ENCODE results near the gene SERAC1.
"Not testable (repeated sequence)": the region's sequence is repeated elsewhere in the genome, so short reads cannot be mapped to it uniquely, and the experiment has no call there.

Gene SERAC1

GRCh38 chr6:158168040-158168289, at the start of gene SERAC1:
TSS of gene SERAC1 (minus strand) at chr6:158168262. CDS start at chr6:158158363, 9,899 bp downstream.
- DNase-seq: no peak

GRCh38 chr6:158213925-158214674, 46.0 kb upstream of the SERAC1 start:
- no peak for DNase-seq

- no peak for DNase-seq
These were observed 43.4 kb upstream of the SERAC1 start for GRCh38 chr6:158211273-158212055.

- not testable (repeated sequence) for DNase-seq
These were observed 41.7 kb upstream of the SERAC1 start for GRCh38 chr6:158209582-158210333.

GRCh38 chr6:158208226-158209030, 40.4 kb upstream of the SERAC1 start:
- DNase-seq: not testable (repeated sequence)

GRCh38 chr6:158207422-158207788, 39.3 kb upstream of the SERAC1 start:
- DNase-seq: no peak

- DNase-seq: no peak
These were observed 38.8 kb upstream of the SERAC1 start for GRCh38 chr6:158206740-158207421.

GRCh38 chr6:158205169-158205944, 37.3 kb upstream of the SERAC1 start:
- no peak for DNase-seq

GRCh38 chr6:158198461-158198860, 30.4 kb upstream of the SERAC1 start:
- DNase-seq: no peak

DNA sequence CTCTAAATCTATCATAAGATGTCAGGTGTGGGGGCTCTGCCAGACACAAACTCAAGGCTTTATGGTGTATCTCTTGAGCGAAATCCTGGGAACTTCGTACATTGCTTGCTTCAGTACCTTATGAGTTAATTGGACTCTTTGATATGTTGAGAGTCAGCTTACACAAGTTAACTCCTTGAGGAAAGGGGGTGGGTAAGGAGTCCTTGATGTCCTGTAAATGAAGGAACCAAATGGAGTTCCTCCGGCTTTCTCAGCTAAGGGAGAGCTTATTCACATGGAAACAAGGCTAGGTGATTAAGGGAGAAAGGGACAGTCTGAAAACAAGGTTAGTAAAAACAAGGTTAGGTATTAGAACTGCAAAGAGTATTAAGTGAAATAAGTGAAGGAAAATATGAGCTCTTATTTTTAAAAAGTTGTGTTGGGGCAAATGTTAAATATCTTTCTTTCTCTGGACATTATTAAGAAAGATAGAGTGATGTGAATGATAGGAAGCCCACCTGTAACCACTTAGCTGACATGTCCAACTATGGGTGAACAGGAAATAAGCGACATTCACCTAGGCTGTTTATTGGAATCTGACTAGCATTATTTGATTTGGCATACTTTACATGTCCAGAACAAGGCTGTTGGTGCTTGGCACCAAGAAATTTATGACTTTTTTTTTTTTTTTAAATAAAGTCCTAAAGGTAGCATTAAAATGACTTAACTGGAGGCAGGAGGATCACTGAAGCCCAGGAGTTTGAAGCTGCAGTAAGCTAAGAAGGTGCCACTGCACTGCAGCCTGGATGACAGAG, 26.6 kb upstream of the SERAC1 start:
- DNase-seq: no peak

DNA sequence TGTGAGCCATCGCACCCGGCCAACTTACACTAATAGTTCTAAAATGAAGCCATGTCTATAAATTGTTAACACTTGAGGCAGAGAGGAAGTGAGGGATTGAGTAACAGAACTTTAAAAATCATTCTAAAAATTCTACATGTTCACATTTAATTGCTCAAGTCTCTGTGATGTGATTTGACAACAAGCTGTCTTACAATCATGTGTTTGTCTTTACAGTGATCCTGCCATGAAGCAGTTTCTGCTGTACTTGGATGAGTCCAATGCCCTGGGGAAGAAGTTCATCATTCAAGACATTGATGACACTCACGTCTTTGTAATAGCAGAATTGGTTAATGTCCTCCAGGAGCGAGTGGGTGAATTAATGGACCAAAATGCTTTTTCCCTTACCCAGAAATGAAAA, 23.7 kb upstream of the SERAC1 start:
- DNase-seq: no peak

DNA sequence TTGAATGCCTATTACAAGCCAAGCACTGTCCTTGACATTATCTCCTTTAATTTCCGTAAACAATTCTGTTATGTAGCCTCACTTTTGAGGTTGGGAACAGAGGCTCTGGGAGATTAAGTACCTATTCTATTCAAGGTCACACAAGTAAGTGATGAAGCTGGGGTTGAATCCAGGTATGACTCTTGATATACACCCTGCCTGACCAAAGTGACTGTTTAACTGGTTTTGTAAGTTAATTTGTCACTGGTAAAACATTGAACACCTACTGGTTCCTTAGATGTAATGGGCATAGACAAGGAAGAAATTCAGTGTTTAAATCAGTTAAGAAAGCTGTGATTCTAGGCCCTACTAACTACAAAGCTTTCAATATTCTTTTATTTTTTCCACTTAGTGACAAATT, 23.0 kb upstream of the SERAC1 start:
- DNase-seq: no peak

- DNase-seq: no peak
These were observed 20.5 kb upstream of the SERAC1 start for GRCh38 chr6:158188591-158188990.

DNA sequence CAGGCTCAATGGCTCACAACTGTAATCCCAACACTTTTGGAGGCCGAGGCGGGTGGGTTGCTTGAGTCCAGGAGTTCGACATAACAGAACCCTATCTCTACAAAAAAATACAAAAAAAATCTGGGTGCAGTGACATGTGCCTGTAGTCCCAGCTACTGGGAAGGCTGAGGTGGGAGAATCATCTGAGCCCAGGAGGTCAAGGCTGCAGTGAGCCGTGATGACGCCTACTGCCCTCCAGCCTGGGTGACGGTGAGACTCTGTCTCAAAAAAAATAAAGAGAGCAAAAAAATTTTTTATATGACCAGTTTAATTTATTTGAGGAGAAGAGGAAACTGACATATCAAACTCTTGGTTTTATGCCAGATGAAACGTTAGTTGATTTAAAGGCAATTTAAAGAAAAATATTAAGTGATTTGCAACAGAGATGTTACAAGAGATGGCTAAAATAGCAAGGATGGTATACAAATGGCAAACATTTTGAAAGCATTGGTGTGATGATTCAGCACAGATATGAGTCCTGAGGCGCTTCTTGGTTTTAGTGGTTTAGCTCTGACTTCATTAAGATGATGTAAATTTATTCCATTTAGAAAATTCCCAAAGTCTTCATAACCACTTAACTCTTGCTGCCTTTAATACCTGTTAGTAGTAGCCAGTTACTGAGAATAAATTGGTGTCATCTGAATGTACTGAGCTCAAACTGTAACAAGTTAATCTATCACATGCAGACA, 17.8 kb upstream of the SERAC1 start:
- DNase-seq: no peak

DNA sequence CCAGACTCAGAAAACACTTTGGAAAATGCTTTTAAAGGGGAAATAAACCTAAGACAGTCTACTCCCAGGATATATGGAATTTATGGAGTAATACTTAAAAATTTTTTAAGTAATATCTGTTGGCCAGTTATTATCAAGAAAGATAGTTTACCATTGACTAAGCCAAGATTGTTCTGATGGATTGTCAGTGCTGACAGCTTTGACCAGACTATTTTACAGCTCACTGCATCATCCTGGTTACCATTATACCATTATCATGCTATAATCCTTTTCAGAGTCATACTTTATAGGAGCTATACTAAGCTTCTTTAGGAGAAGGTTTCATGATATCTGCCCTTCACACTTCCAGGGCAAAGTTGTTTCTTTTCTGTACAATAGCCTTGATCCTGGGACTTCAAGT, 16.5 kb upstream of the SERAC1 start:
- DNase-seq: no peak

GRCh38 chr6:158183174-158183972, 15.3 kb upstream of the SERAC1 start:
- not testable (repeated sequence) for DNase-seq

DNA sequence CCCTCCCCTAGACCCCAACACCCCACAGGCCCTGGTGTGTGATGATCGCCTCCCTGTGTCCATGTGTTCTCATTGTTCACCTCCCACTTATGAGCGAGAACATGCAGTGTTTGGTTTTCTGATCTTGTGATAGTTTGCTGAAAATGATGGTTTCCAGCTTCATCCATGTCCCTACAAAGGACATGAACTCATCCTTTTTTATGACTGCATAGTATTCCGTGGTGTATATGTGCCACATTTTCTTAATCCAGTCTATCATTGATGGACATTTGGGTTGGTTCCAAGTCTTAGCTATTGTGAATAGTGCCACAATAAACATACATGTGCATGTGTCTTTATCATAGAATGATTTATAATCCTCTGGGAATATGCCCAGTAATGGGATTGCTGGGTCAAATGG, 9.7 kb upstream of the SERAC1 start:
- DNase-seq: not testable (repeated sequence)

- no peak for DNase-seq
These were observed 7.0 kb upstream of the SERAC1 start for GRCh38 chr6:158175111-158175510.

- no peak for DNase-seq
These were observed 6.5 kb upstream of the SERAC1 start for GRCh38 chr6:158174514-158174913.

All from GOT3 (cell line).